Kidney epithelial cell (primary cell): ENCODE data around the gene PRRX2. TPM values are rescaled to one million over a fixed set of nuclear protein-coding genes. Genes with fewer than 3 reads are reported as not detected.
"Not testable (repeated sequence)": the region's sequence is repeated elsewhere in the genome, so short reads cannot be mapped to it uniquely, and the experiment has no call there.

Experiments
- DNase-seq: peaks from one replicate; pipeline ENCODE4 v3.0.0-alpha.2; 2010; ENCODE audit warnings: low read depth
- H3K27me3 ChIP-seq: 2 replicates; pipeline ENCODE4 v1.6.0; 2011; ENCODE audit warnings: low read length; ENCODE audit not compliant: control insufficient read depth, insufficient read depth
- H3K36me3 ChIP-seq: 2 replicates; pipeline ENCODE4 v1.5.1; 2011; ENCODE audit warnings: low read length; ENCODE audit not compliant: control insufficient read depth, insufficient read depth
- H3K4me3 ChIP-seq: 2 replicates; pipeline ENCODE4 v1.5.1; 2011; ENCODE audit warnings: low read depth, mild to moderate bottlenecking, control low read depth, low read length
- total RNA-seq: library from RNA; depleted of rRNA; stranded (reverse); fragments of >200 nt; gene quantifications from 2 replicates; pipeline ENCODE4 v1.2.3, GENCODE V29; 2015
- TF ChIP-seq, protein P1 (sequence below): IDR thresholded peaks from 2 replicates; pipeline ENCODE4 v1.5.1; 2011; ENCODE audit warnings: mild to moderate bottlenecking, moderate library complexity, low read length, control low read depth, inconsistent platforms; ENCODE audit not compliant: insufficient read depth, poor library complexity, severe bottlenecking

Gene PRRX2
- total RNA-seq, 1 donor from 2014 or later, result not detected

DNA sequence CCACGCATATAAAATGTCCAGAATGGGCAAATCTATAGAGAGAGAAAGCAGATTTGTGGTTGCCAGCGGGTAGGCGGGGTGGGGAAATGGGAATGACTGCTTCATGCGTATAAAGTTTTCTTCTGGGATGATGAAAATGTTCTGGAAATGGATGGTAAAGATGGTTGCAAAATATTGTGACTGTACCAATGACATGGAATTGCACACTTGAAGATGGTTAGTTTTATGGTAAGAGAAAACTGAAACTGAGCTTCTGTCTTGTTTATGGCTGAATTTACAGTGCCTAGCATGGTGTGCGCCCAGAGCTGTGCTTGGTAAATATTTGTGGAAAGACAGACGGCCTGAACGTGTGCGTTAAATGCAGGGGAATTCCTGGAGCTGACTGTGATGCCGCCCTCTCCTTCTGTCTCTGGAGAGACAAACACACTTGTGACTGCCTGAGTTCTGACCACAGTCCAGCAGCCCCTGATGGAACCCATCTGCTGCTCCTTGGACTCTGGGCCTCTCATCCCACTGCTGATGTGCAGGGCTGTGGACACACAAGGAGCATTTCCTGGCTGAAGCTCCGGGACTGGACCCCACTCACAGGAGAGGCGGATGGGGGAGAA is 96.0 kb downstream of the PRRX2 start:
- no peak for DNase-seq
- Histone ChIP-seq H3K4me3 (no peak overlapping the region), H3K36me3 (no peaks in the 10 kb centered on the region), H3K27me3 (peaks cover 2% of the 10 kb centered on the region)
- TF ChIP-seq, protein P1, sequence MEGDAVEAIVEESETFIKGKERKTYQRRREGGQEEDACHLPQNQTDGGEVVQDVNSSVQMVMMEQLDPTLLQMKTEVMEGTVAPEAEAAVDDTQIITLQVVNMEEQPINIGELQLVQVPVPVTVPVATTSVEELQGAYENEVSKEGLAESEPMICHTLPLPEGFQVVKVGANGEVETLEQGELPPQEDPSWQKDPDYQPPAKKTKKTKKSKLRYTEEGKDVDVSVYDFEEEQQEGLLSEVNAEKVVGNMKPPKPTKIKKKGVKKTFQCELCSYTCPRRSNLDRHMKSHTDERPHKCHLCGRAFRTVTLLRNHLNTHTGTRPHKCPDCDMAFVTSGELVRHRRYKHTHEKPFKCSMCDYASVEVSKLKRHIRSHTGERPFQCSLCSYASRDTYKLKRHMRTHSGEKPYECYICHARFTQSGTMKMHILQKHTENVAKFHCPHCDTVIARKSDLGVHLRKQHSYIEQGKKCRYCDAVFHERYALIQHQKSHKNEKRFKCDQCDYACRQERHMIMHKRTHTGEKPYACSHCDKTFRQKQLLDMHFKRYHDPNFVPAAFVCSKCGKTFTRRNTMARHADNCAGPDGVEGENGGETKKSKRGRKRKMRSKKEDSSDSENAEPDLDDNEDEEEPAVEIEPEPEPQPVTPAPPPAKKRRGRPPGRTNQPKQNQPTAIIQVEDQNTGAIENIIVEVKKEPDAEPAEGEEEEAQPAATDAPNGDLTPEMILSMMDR, result no peak

- DNase-seq, result no peak
- TF ChIP-seq, protein P1, result no peak
- peaks cover 2% of the 10 kb centered on the region for H3K27me3 ChIP-seq
- H3K4me3 ChIP-seq, result no peak overlapping the region
- no peaks in the 10 kb centered on the region for H3K36me3 ChIP-seq
Observed at GRCh38 chr9:129761901-129762369, 96.5 kb downstream of the PRRX2 start.

DNA sequence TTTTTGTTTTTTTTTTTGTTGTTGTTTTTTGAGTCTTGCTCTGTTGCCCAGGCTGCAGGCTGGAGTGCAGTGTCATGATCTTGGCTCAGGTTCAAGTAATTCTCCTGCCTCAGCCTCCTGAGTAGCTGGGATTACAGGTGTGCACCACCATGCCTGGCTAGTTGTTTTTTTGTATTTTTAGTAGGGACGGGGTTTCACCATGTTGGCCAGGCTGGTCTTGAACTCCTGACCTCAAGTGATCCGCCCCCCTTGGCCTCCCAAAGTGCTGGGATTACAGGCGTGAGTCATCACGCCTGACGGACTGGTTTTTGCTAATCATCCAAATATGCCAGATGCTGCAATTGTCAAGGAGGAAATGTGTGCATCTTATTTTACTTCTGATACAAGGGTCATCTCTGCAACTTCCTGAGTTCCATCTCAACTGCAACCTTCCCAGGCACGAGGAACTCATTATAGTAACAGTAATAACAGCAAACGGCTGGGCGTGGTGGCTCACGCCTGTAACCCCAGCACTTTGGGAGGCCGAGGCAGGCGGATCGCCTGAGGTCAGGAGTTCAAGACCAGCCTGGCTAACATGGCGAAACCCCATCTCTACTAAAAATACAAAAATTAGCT is 97.0 kb downstream of the PRRX2 start:
- not testable (repeated sequence) for H3K36me3 ChIP-seq, H3K4me3 ChIP-seq, DNase-seq

GRCh38 chr9:129762985-129763926 is 97.8 kb downstream of the PRRX2 start:
- Histone ChIP-seq H3K36me3 (no peaks in the 10 kb centered on the region), H3K27me3 (peaks cover 2% of the 10 kb centered on the region), H3K4me3 (no peak overlapping the region)
- TF ChIP-seq, protein P1, result no peak
- DNase-seq, result no peak

More for the DNA sequence above, 97.0 kb downstream of the PRRX2 start:
- not testable (repeated sequence) for H3K27me3 ChIP-seq

DNA sequence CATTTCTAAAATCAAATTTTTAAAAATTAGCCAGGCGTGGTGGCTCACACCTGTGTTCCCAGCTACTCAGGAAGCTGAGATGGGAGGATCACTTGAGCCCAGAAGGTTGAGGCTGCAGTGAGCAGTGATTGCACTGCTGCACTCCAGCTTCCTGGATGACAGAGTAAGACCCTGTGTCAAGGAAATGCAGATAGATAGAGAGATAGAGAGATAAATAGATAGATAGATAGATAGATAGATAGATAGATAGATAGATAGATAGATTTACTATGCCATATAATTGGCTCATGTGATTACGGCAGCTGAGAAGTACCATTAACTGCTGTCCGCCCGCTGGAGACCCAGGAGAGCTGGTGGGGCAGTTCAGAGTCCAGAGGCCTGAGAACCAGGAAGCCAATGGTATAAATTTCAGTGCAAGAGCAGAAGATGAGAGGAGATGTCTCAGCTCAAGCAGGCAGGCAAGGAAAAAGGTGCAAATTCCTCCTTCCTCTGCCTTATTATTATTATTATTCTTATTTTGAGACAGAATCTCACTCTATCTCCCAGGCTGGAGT is 100.4 kb downstream of the PRRX2 start:
- no peak for DNase-seq
- Histone ChIP-seq H3K27me3 (peaks cover 2% of the 10 kb centered on the region), H3K36me3 (no peaks in the 10 kb centered on the region), H3K4me3 (no peak overlapping the region)
- TF ChIP-seq, protein P1, result no peak

DNA sequence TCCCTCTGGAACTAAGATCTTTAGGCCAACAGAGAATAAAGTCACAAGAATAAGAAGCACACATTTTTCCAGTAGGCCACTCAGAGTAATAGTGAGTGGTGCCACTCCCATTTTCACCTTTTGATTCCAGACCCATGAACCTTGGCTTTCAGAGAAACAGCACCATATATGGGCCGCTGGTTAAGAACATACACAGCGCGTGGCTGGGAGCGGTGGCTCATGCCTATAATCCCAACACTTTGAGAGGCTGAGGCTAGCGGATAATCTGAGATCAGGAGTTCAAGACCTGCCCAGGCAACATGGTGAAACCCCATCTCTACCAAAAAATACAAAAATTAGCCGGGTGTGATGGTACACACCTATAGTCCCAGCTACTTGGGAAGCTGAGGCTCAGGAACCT is 103.0 kb downstream of the PRRX2 start:
- TF ChIP-seq, protein P1, result no peak
- H3K36me3 ChIP-seq, result no peaks in the 10 kb centered on the region
- H3K27me3 ChIP-seq, result no peaks in the 10 kb centered on the region
- H3K4me3 ChIP-seq, result no peak overlapping the region
- no peak for DNase-seq
